LNCAP (cell line): Measurements from ENCODE around the gene DSP.

Source experiments
- CTCF ChIP-seq: fragments of 450-650 bp; IDR thresholded peaks from 2 replicates; pipeline ENCODE4 v1.5.1; 2017; ENCODE audit warnings: mild to moderate bottlenecking

Gene DSP

DNA sequence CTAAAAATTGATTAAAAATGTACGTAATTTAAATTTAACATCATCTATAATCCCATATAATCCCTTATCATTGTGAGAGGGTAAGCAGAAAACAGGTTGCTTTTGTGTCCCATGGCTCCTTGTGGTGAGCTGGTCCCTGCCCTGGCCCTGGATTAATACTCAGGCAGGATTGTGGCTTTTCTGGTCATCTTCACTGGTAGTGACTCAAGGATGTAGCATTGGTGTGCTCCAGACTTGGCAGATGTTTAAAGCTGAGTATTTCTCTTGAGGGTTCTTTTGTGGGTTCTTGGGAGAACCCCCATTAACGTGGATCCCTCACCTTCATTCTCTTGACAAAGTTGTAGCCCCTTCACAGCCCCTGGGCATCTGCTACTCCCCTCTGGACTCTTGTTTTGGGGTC lies 87.8 kb downstream of the DSP start:
- TF ChIP-seq CTCF = no peak

DNA sequence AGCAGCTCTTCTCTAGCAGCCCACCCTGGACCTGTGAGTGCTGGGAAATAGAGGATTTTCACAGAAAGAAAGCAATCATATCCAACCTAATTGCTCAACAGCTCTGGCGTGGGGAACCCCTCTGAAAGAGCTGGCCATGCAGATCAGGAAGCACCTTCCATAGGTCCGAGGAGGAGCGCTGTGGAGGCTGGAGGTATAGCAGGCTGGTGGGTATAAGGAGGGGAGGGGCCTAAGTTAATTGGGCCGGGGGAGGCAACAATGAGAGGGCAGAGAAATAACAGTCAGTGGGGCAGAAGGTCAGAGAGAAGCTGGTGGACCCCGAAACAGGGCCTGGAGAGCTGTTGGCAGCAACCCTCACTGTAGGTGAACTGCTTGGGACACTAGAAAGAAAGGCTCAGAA lies 89.3 kb downstream of the DSP start:
- TF ChIP-seq CTCF = no peak

- TF ChIP-seq CTCF = no peak
Observed at GRCh38 chr6:7631466-7631865, 90.0 kb downstream of the DSP start.

DNA sequence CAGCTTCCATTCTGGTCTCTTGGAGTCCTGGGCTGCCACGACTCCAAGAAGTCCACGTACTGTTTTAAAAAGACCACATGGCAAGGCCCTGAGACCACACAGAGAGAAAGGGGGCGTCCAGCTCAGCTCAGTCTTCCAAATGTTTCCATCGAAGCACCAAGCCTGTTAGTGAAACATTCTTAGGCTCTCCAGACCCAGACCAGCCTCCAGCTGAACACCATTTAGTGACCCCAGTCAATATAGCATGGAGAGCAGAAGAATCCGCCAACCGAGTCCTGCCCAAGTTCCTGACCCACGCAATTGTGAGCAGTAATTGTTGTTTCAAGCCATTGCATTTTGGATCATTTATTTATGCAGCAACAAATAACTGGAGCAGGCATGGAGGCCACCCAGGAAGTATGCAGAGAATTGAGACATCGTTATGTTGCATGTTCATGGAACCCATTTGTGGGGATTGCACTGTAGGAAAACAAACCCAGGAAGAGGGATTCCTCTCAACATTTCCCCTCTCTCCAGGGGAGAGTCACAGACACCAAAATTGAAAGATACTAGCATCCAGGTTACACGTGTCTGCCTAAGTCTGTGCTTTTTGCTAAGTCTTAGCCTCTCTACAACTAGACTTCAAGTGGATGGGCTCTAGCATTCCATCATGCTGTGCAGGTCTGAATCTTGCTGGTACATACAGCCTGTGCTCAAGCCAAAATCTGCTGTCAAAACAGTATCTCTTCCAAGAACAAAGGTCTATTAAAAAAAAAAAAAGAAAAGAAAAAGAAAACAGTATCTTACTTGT lies 91.2 kb downstream of the DSP start:
- TF ChIP-seq CTCF = no peak

DNA sequence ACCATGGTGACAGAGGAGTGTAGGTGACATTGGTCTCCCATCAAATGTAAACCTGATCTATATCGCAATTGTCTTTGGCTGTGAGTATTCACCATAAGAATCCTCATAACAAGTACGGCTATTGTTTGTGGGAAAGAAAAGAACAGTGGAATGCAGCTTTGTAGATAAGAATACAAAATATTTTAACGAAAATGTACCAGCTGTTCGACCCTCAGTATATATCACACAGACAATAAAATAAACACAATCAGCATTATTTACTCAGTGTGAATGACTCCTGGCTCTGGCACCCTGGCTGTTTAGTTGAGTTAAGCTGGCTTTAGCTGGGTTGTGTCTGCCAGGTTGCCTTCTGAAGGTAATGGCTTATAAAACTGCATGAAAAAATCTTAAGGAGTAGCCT lies 91.9 kb downstream of the DSP start:
- TF ChIP-seq CTCF = no peak

DNA sequence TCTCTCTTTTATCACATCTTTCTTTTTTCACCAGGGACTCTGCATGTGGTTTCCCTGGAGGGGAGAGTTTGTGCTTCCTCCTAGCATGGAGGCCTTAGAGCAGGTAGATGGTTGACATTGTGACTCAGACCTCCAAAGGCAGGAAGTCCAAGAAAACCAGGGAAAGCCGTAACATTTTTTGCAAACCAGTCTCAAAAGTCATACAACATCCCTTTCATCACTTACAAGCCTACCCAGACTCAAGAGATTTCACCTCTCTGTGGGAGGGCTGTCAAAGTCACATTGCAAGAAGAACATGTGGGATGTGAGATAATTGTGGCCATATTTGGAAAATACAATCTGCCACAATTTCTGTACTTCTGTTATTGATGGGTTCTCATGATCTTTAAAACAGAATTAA lies 94.7 kb downstream of the DSP start:
- TF ChIP-seq CTCF = no peak
